GM19455 (cell line): ENCODE data around the gene ANHX.
"Not testable (repeated sequence)": the region's sequence is repeated elsewhere in the genome, so short reads cannot be mapped to it uniquely, and the experiment has no call there.

Experiments used
- ATAC-seq: cut with Tn5 transposase; IDR thresholded peaks from one replicate; pipeline ENCODE4 v1.9.1; 2021; ENCODE audit not compliant: unreplicated experiment

ANHX gene

DNA sequence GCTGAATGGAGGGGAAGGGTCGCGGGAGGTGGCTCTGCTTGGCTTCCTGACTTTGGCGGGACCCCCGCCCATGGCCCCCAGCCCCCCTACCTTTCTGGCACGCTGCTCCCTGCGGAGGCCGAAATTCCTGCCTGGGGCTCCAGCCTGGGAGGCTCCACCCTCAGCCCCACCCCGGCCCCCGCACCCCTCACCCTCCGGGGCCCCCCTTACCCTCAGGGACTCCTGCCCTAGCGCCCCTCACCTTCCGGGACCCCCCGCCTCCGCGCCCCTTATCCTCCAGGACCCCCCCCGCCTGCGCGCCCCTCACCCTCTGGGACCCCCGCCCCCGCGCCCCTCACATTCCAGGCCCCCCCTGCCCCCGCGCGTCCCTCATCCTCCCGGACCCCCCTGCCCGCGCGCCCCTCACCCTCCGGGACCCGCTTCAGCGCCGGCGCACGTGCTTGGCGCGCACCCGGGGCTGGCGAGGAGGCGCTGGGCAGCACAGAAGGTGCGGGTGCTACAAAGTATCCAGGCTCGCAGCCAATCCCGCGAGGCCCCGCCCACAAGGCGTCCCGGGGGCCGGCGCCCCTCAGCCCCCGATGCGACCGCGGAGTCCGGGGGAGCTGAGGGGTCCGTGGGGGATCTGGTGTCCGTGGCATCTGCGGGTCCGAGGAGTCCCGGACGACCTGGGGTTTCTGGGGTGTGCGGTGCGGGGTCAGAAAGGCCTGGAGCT lies at the start of gene ANHX:
Gene ANHX (minus strand): TSS at position 477 of the 712 bp plus-strand sequence. CDS start 1,521 bp downstream, outside the sequence.
- ATAC-seq = no peak

DNA sequence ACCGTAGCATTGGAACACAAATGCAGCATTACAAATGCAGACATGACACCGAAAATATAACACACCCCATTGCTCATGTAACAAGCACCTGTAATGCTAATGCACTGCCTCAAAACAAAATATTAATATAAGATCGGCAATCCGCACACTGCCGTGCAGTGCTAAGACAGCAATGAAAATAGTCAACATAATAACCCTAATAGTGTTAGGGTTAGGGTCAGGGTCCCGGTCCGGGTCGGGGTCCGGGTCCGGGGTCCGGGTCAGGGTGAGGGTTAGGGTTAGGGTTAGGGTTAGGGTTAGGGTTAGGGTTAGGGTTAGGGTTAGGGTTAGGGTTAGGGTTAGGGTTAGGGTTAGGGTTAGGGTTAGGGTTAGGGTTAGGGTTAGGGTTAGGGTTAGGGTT lies 29.0 kb upstream of the ANHX start:
- ATAC-seq = not testable (repeated sequence)

DNA sequence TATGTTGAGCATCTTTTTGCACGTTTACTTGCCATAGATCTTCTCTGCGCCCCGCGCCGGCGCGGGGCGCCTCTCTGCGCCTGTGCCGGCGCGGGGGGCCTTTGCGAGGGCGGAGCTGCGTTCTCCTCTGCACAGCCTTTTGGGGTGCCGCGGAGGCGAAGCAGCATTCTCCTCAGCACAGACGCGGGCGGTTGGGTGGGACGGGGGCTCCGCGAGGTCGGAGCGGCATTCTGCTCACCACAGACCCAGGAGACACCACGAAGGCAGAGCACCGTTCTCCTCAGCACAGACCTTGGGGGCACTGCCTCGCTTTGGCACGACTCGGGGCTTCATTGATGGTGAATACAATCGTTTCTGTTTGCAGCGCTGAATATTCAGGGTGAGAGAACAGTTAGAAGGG lies 28.5 kb upstream of the ANHX start:
- no peak for ATAC-seq

DNA sequence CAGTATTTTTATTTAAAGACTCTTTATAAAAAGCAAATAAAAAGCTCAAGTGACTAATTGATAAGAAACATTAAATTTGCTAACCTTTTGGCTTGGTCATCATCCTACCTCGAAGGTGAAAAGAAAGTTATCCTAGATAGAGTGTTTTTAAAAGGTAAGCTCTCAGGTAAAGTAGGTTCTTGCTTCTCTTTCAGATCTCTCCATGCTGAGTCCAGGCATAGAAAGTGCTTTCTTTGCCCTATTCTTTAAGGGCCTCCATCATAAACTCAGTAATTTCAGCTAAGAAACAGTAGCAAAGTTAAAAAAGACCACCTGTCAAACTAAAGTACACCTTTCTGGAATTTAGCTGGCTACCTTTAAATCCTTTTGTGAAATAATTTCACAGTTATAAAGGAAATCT lies 20.6 kb upstream of the ANHX start:
- no peak for ATAC-seq

DNA sequence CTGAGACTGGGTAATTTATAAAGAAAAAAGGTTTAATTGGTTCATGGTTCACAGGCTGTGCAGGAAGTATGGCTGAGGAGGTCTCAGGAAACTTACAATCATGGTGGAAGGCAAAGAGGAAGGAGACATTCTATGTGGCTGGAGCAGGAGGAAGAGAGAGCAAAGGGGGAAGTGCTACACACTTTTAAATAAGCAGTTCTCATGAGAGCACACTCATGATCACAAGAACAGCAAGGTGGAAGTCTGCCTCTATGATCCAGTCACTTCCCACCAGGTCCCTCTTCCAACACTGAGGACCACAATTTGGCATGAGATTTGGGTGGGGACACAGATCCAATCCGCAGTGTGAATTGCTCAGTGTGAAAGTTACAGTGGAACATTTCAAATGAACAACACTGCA lies 20.2 kb upstream of the ANHX start:
- not testable (repeated sequence) for ATAC-seq

DNA sequence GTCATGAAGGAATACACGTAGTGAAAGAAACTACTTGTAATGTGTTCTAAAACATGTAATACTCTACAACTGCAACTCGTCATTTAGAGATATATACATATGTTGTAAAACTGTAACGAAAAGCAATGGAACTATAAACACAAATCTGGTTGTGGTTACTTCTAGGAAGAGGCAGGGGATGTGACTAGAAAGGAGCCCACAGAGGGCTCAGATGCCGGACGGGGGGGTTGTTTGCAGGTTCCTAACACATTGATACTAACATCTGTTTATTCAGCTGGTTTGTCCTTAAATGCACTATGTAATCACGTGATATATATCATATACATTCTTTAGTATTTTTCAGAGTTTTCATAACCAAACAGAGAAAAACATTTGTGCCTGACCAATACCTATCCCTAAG lies 16.1 kb upstream of the ANHX start:
- ATAC-seq = no peak

DNA sequence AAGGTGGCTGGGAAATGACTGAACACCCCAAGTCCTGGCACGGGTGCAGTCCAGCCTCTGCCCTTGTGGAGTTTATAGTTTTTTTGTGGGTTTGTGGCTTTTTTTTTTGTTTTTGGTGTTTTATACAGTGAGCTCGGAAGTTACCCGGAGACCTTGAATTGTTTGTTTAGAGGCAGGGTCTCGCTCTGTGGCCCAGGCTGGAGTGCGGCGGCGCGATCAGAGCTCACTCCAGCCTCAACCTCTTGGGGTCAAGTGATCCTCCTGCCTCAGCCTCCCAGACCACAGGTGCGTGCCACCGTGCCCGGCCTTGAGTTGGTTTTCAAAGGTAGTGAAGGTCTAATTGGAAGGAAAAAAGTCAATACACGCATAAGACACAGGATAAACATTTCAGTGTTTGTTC lies 879 bp upstream of the ANHX start:
- no peak for ATAC-seq

- no peak for ATAC-seq
Observed at GRCh38 chr12:133236144-133236543, 467 bp upstream of the ANHX start.

DNA sequence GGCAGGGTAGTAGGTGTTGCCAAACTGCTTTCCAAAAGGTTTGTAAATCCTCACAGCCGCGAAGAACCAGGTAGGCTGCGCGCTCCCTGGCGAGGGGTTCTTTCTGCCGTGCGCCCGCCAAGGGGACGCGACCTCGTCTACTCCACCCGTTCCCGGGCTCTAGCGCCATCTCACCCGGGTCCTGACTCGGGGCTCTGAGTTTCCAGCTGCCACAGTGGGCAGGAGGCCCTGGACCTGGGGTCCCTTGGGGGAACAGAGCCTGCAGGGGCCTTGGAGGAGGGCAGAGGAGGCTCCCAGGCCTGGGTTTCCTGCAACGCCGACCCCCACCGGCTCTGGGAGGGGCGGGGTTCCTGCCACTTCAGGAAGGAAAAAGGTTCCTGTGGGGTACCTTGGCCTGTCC lies 706 bp downstream of the ANHX start:
- no peak for ATAC-seq

- ATAC-seq = no peak
Observed at GRCh38 chr12:133233993-133234564, 1.6 kb downstream of the ANHX start.

- ATAC-seq = no peak
Observed at GRCh38 chr12:133233006-133233405, 2.7 kb downstream of the ANHX start.

GRCh38 chr12:133231001-133231400 lies 4.7 kb downstream of the ANHX start:
- no peak for ATAC-seq

- no peak for ATAC-seq
Observed at GRCh38 chr12:133227281-133227852, 8.3 kb downstream of the ANHX start.

DNA sequence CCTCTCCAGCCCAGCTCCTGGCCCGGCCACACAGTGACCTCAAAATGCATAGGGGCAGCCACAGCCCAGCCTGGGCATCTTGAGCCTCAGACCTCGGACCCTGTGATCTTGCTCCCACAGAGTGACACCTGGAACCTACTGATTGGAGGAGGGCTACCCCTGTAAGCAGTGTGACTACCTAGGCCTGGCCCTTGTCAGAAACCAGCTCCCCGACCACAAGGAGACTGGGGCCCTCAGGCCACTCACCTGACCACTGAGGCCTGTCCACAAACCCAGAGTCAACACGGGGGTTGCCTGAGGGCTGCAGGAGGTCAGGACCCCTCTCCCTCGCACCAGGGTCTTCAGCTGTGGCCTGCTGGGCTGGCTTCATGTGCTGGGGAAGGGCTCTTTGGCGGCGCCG lies 9.0 kb downstream of the ANHX start:
- no peak for ATAC-seq

- ATAC-seq = no peak
Observed at GRCh38 chr12:133225527-133225926, 10.2 kb downstream of the ANHX start.

DNA sequence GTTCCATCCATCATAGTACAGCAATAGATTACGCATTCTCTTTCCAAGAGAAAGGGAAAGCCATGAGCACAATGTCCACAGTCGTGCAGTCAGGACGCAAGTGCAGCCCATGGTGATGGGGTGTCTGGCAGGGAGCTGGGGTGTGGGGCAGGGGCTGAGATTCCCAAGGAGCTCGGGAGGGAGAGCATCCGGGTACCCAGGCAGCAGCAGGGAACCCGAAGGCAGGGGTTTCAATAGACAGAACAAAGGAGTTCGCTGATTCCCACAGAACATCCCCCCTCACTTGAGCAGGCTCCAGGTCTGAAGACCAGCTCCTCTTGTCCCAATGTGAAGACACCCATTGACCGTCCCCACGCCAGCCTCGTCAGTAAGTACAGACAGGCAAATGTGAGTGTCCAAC lies 13.5 kb downstream of the ANHX start:
- no peak for ATAC-seq

DNA sequence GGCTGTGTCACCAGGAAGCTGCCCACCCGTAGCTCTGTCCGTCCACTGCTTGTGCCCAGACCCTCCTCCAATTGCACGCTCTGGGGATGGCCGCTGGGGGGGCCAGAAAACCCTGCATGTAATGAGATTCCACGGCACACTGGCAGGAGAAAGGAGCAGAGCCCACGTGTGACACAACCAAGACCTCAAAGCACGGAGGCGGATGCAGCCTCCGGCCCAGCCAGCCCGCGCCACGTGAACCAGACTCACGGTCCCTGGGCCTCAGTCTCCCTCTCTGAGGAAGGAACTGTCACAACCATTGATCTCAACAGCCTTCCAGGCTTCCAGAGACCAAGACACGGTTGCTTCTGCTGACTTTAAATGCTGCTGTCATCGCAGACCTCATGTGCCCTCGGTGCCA lies 14.4 kb downstream of the ANHX start:
- ATAC-seq = no peak

DNA sequence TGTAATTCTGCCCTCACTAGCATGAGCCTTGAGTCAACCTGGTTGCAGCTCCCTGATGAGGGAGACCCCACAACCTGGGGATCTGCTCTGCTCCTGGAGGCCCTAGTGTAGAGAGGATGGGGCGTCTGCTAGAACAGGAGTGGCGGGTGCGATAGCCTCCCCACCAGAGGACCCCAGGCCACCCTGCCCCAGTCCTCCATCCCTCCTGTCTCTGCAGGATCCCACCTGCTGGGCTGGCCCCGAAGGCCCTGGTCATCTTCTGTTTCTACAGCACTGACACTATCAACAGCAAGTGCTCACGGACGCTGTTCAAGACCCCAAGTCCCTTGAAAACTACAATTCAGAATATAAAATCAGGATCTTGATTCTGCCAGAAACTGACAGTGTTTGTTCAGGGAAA lies 15.2 kb downstream of the ANHX start:
- no peak for ATAC-seq

DNA sequence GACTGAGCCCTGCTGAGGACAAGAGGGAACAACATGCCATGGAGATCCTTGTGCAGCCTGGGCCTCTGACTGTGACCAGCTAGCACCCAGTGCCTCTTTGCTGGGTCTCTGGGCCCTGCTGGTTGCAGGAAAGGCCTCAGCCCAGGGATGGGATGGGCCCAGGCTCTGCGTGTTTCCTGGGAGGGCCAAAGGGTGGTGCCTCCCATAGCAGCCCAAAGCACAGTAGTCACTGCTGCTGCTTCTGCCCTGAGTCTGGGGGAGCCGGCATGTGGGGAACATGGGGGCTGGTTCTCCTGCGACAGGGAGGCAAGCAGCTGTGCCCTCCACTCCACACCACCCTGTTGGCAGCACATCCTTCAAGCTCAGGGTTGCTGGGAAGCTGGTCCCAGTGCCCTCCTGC lies 18.5 kb downstream of the ANHX start:
- ATAC-seq = no peak

DNA sequence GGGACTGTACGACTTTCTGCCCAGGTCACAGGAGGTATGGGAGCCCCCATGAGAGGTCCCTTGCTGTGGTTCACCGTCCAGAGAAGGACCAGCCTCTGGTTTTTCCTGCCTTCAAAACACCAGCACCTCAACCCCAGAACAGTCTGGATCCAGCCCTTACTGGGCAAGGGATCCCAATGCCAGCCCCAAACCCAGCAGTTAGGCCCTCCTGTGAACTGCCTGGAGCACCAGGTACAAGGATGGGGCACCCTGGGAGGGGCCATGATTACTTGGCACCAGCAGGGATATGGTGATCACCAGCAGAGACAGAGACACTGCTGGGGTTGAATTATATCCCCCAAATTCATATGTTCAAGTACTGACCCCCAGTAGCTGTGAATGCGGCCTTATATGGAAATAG lies 20.0 kb downstream of the ANHX start:
- ATAC-seq = no peak

GRCh38 chr12:133206390-133206789 lies 29.3 kb downstream of the ANHX start:
- ATAC-seq = no peak

DNA sequence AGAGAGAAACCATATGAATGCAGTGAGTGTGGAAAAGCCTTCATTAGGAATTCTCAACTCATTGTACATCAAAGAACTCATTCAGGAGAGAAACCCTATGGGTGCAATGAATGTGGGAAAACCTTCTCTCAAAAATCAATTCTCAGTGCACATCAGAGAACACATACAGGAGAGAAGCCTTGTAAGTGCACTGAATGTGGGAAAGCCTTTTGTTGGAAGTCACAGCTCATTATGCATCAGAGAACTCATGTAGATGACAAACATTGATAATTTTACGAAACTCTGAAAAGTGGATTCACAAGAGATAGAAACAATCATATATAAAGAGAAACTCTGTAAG lies 31.4 kb downstream of the ANHX start:
- no peak for ATAC-seq
